SK-N-MC (cell line): ENCODE measurements around the gene NKAIN2.

ENCODE experiments used
- EZH2 ChIP-seq: fragments of 200-600 bp; sonication (generic); IDR thresholded peaks from one replicate; pipeline ENCODE4 v1.6.1; 2017; ENCODE audit warnings: antibody characterized with exemption
- FOXP2 ChIP-seq: optimal IDR thresholded peaks from 2 replicates; pipeline ENCODE3; 2011; ENCODE audit warnings: mild to moderate bottlenecking, moderate library complexity; ENCODE audit not compliant: insufficient read depth; ENCODE audit errors: extremely low read length, control extremely low read depth
- POLR2AphosphoS5 ChIP-seq: IDR thresholded peaks from 2 replicates; pipeline ENCODE4 v1.6.1; 2012; ENCODE audit warnings: mild to moderate bottlenecking, low read depth, low read length, borderline replicate concordance

DNA sequence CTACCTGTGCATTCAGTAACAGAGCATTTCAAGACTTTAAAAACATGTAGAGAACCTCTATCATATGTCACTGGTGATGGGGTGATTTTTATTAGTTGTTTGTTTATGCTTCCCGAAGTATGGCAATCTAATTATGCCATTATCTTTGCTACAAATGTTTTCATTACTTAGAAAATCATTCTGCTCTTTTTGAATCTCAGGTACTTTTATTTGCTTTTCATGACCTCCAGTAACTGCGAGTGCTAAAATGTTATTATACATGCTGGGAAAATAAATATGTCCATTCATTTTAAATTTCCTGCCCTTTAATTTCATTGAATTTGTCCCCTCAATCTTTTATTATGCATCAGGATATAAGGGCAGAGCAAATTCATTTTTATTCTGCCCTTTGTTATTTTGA lies 515.7 kb downstream of the NKAIN2 start:
- TF ChIP-seq POLR2AphosphoS5 = no peak
- no peak for TF ChIP-seq EZH2
- no peak for TF ChIP-seq FOXP2
